Measurements from ENCODE around the gene ABCA3. TPM values are rescaled to one million over a fixed set of nuclear protein-coding genes. Genes with fewer than 3 reads are reported as not detected.
A peak's percentile ranks its signal among the peaks of the same experiment; 100 is the strongest.

Gene ABCA3
- total RNA-seq, 1 experiment from 2014 or later: 6.2 TPM

- no peak overlapping the region for H2AFZ ChIP-seq
- intact Hi-C loops (cut with micrococcal nuclease; ENCODE audit: unreplicated experiment): no loop called here
- H3K4me3 ChIP-seq: no peak overlapping the region
- H3K79me2 ChIP-seq (ENCODE audit: low read depth): no peaks in the 10 kb centered on the region
- TF ChIP-seq EZH2 (IDR thresholded peaks at IDR 0.05; ENCODE audit: low read depth) (no peak), CTCF (conservative IDR thresholded peaks at IDR 0.05) (no peak)
- H3K27ac ChIP-seq: no peak overlapping the region
- H3K4me2 ChIP-seq: no peak overlapping the region
- BruUV-seq (replicated peaks): no TSS peak
- no peaks in the 10 kb centered on the region for H3K9me3 ChIP-seq (ENCODE audit: insufficient read depth, low read depth)
- peaks cover 10% of the 10 kb centered on the region; the same call in 1 of the 2 replicates for H3K27me3 ChIP-seq (ENCODE audit: insufficient read depth, low read depth)
- DNase-seq: no peak
- no peaks in the 10 kb centered on the region; the same call in 1 of the 2 replicates for H3F3A ChIP-seq (ENCODE audit: insufficient read depth, low read depth)
- H4K20me1 ChIP-seq (ENCODE audit: insufficient read depth): no peaks in the 10 kb centered on the region; the same call in 1 of the 2 replicates
- ChIA-PET CTCF (interaction anchor here (0.6 kb wide), 1 partner anchor 61 kb away, joined by 3 read pairs; no protein-coding TSS in a partner anchor), POLR2A (ENCODE audit: unreplicated experiment) (no interaction called here)
- no peaks in the 10 kb centered on the region for H3K9me2 ChIP-seq (ENCODE audit: insufficient read depth)
- H3K4me1 ChIP-seq (replicated peaks; ENCODE audit: insufficient read depth): peaks cover 11% of the 10 kb centered on the region; the same call in 1 of the 2 replicates
- no peaks in the 10 kb centered on the region for H3K36me3 ChIP-seq (ENCODE audit: low read depth)
Measured at GRCh38 chr16:2335286-2335895, 5.1 kb downstream of the ABCA3 start.

GRCh38 chr16:2333772-2334379 lies 6.7 kb downstream of the ABCA3 start:
- Histone ChIP-seq H3K9me2 (ENCODE audit: insufficient read depth) (no peaks in the 10 kb centered on the region), H3K79me2 (ENCODE audit: low read depth) (no peaks in the 10 kb centered on the region), H4K20me1 (ENCODE audit: insufficient read depth) (no peaks in the 10 kb centered on the region; the same call in 1 of the 2 replicates), H2AFZ (no peak overlapping the region), H3K9me3 (ENCODE audit: insufficient read depth, low read depth) (no peaks in the 10 kb centered on the region), H3K4me2 (no peak overlapping the region), H3K4me3 (no peak overlapping the region), H3K27me3 (ENCODE audit: insufficient read depth, low read depth) (peaks cover 2% of the 10 kb centered on the region; the same call in 1 of the 2 replicates), H3K36me3 (ENCODE audit: low read depth) (no peaks in the 10 kb centered on the region), H3K4me1 (replicated peaks; ENCODE audit: insufficient read depth) (0 out of 2 replicates have a peak, but pooled peaks cover 4% of the 10 kb centered on the region), H3K27ac (no peak overlapping the region), H3F3A (ENCODE audit: insufficient read depth, low read depth) (no peaks in the 10 kb centered on the region; the same call in 1 of the 2 replicates)
- TF ChIP-seq CTCF (conservative IDR thresholded peaks at IDR 0.05) (no peak), EZH2 (IDR thresholded peaks at IDR 0.05; ENCODE audit: low read depth) (no peak)
- peak; percentile 43 to 45 for DNase-seq
- ChIA-PET CTCF (interaction anchor here (0.6 to 0.7 kb wide), 2 partner anchors 11 to 59 kb away, joined by 3 to 9 read pairs; no protein-coding TSS in a partner anchor), POLR2A (ENCODE audit: unreplicated experiment) (no interaction called here)
- intact Hi-C loops (cut with micrococcal nuclease; ENCODE audit: unreplicated experiment): no loop called here
- no TSS peak for BruUV-seq (replicated peaks)

GRCh38 chr16:2333231-2333630 lies 7.3 kb downstream of the ABCA3 start:
- no peaks in the 10 kb centered on the region for H3K9me2 ChIP-seq (ENCODE audit: insufficient read depth)
- no peak overlapping the region for H3K27ac ChIP-seq
- ChIA-PET CTCF (no interaction called here), POLR2A (ENCODE audit: unreplicated experiment) (no interaction called here)
- TF ChIP-seq CTCF (conservative IDR thresholded peaks at IDR 0.05): no peak
- no peak for TF ChIP-seq EZH2 (IDR thresholded peaks at IDR 0.05; ENCODE audit: low read depth)
- no peaks in the 10 kb centered on the region; the same call in 1 of the 2 replicates for H4K20me1 ChIP-seq (ENCODE audit: insufficient read depth)
- no peak for DNase-seq
- H2AFZ ChIP-seq: no peak overlapping the region
- no peaks in the 10 kb centered on the region for H3K27me3 ChIP-seq (ENCODE audit: insufficient read depth, low read depth)
- H3F3A ChIP-seq (ENCODE audit: insufficient read depth, low read depth): no peaks in the 10 kb centered on the region; the same call in 1 of the 2 replicates
- no peaks in the 10 kb centered on the region for H3K9me3 ChIP-seq (ENCODE audit: insufficient read depth, low read depth)
- 0 out of 2 replicates have a peak, but pooled peaks cover 4% of the 10 kb centered on the region for H3K4me1 ChIP-seq (replicated peaks; ENCODE audit: insufficient read depth)
- H3K36me3 ChIP-seq (ENCODE audit: low read depth): no peaks in the 10 kb centered on the region
- H3K79me2 ChIP-seq (ENCODE audit: low read depth): no peaks in the 10 kb centered on the region
- H3K4me2 ChIP-seq: no peak overlapping the region
- H3K4me3 ChIP-seq: no peak overlapping the region
- no TSS peak for BruUV-seq (replicated peaks)
- intact Hi-C loops (cut with micrococcal nuclease; ENCODE audit: unreplicated experiment): no loop called here
